Liver (tissue), 9 donors: ENCODE measurements around the gene TRIM8. TPM values are rescaled to one million over a fixed set of nuclear protein-coding genes. Genes with fewer than 3 reads are reported as not detected.

Experiments
- DNase-seq: peaks from one replicate; pipeline ENCODE4 v3.0.0-alpha.2; 2017; ENCODE audit warnings: low spot score
- H3K27ac ChIP-seq, 2 donors: one replicate each; pipeline ENCODE4 v1.7.0; 2013; ENCODE audit warnings: inconsistent platforms in 2 of 2, low read length in 2 of 2, control low read depth in 1 of 2, low read depth in 1 of 2, mild to moderate bottlenecking in 1 of 2
- H3K27me3 ChIP-seq, 4 donors: one replicate each; pipeline versions ENCODE4 v1.6.1 to v1.7.0; 2013; ENCODE audit warnings: low read length in 3 of 4, inconsistent platforms in 1 of 4, mild to moderate bottlenecking in 1 of 4, moderate library complexity in 1 of 4; ENCODE audit not compliant: control insufficient read depth in 4 of 4, insufficient read depth in 4 of 4
- H3K36me3 ChIP-seq, 4 donors: one replicate each; pipeline versions ENCODE4 v1.6.1 to v1.7.0; 2013; ENCODE audit warnings: low read length in 3 of 4, mild to moderate bottlenecking in 3 of 4, low read depth in 1 of 4, moderate library complexity in 1 of 4; ENCODE audit not compliant: control insufficient read depth in 4 of 4, insufficient read depth in 3 of 4
- H3K4me1 ChIP-seq, 4 donors: one replicate each; pipeline versions ENCODE4 v1.6.1 to v1.7.0; 2013; ENCODE audit warnings: low read length in 3 of 4, mild to moderate bottlenecking in 3 of 4, moderate library complexity in 1 of 4; ENCODE audit not compliant: control insufficient read depth in 4 of 4, insufficient read depth in 4 of 4
- H3K4me3 ChIP-seq, 3 donors: one replicate each; pipeline versions ENCODE4 v1.6.1 to v1.7.0; 2013; ENCODE audit warnings: low read length in 3 of 3, control low read depth in 1 of 3, low read depth in 1 of 3, mild to moderate bottlenecking in 1 of 3
- H3K9ac ChIP-seq, 2 donors: one replicate each; pipeline ENCODE4 v1.7.0; 2013; ENCODE audit warnings: low read length in 2 of 2, mild to moderate bottlenecking in 2 of 2, moderate library complexity in 2 of 2, control low read depth in 1 of 2, low read depth in 1 of 2
- H3K9me3 ChIP-seq, 4 donors: one replicate each; pipeline versions ENCODE4 v1.6.1 to v1.7.0; 2013; ENCODE audit warnings: low read length in 3 of 4; ENCODE audit not compliant: control insufficient read depth in 4 of 4
- EGR1 ChIP-seq, 2 donors: IDR thresholded peaks; 2 replicates each; pipeline ENCODE4 v1.6.1; 2016 to 2018; ENCODE audit warnings: antibody characterized with exemption in 2 of 2, low read depth in 2 of 2
- FOXA1 ChIP-seq: IDR thresholded peaks from 2 replicates; pipeline ENCODE4 v1.6.1; 2016; ENCODE audit warnings: antibody characterized with exemption
- FOXA2 ChIP-seq: IDR thresholded peaks from 2 replicates; pipeline ENCODE4 v1.6.1; 2016; ENCODE audit warnings: antibody characterized with exemption
- GABPA ChIP-seq, 2 donors: IDR thresholded peaks in 1 of 2; conservative IDR thresholded peaks in 1 of 2; 2 replicates each; pipeline ENCODE4 v1.6.1; 2016; ENCODE audit warnings: antibody characterized with exemption in 2 of 2, mild to moderate bottlenecking in 1 of 2, moderate library complexity in 1 of 2
- HNF4A ChIP-seq, 2 donors: conservative IDR thresholded peaks; 2 replicates each; pipeline ENCODE4 v1.6.1; 2016; ENCODE audit warnings: antibody characterized with exemption in 2 of 2, mild to moderate bottlenecking in 2 of 2
- HNF4G ChIP-seq: IDR thresholded peaks from 2 replicates; pipeline ENCODE4 v1.6.1; 2016; ENCODE audit warnings: antibody characterized with exemption
- JUND ChIP-seq, 2 donors: IDR thresholded peaks; 2 replicates each; pipeline ENCODE4 v1.6.1; 2016; ENCODE audit warnings: antibody characterized with exemption in 2 of 2
- NR2F2 ChIP-seq: IDR thresholded peaks from 2 replicates; pipeline ENCODE4 v1.6.1; 2016; ENCODE audit warnings: antibody characterized with exemption
- RAD21 ChIP-seq, 2 donors: IDR thresholded peaks; 2 replicates each; pipeline ENCODE4 v1.6.1; 2016; ENCODE audit warnings: antibody characterized with exemption in 2 of 2, mild to moderate bottlenecking in 2 of 2
- RXRA ChIP-seq, 2 donors: IDR thresholded peaks; 2 replicates each; pipeline ENCODE4 v1.6.1; 2017 to 2018; ENCODE audit warnings: antibody characterized with exemption in 2 of 2, mild to moderate bottlenecking in 1 of 2
- SP1 ChIP-seq: IDR thresholded peaks from 2 replicates; pipeline ENCODE4 v1.6.1; 2018; ENCODE audit warnings: antibody characterized with exemption, mild to moderate bottlenecking
- TAF1 ChIP-seq: conservative IDR thresholded peaks from 2 replicates; pipeline ENCODE4 v1.6.1; 2016; ENCODE audit warnings: antibody characterized with exemption, mild to moderate bottlenecking
- YY1 ChIP-seq: IDR thresholded peaks from 2 replicates; pipeline ENCODE4 v1.6.1; 2016; ENCODE audit warnings: antibody characterized with exemption, mild to moderate bottlenecking
- WGBS: extraction: QIAGEN DNeasy Blood & Tissue Kit; methylation state at CpG from one replicate; pipeline ENCODE4 v1.1.7; 2013; 5-methylcytosine and 5-hydroxymethylcytosine counted together
- polyA plus RNA-seq, 2 donors: library from polyadenylated mRNA; stranded (reverse) in 1 of 2; unstranded in 1 of 2; fragments of 200-250 nt in 1 of 2; fragments of >200 nt in 1 of 2; fragmentation: Nextera tagmentation in 1 of 2; extraction: Ambion mirVana in 1 of 2; gene quantifications; one replicate each; pipeline versions ENCODE4 v1.2.1 to v1.2.3, GENCODE V29; 2013 to 2015
- total RNA-seq, 2 donors: library from RNA; depleted of rRNA; stranded (reverse); fragments of >200 nt; gene quantifications; one replicate each; pipeline ENCODE4 v1.2.3, GENCODE V29; 2014
- TF ChIP-seq, protein P1 (sequence below): IDR thresholded peaks from 2 replicates; pipeline ENCODE4 v1.6.1; 2016; ENCODE audit warnings: antibody characterized with exemption
- TF ChIP-seq, protein P2 (sequence below): IDR thresholded peaks from 2 replicates; pipeline ENCODE4 v1.6.1; 2016; ENCODE audit warnings: antibody characterized with exemption
- TF ChIP-seq, protein P3 (sequence below): IDR thresholded peaks from 2 replicates; pipeline ENCODE4 v1.6.1; 2016; ENCODE audit warnings: antibody characterized with exemption
- TF ChIP-seq, protein P4 (sequence below): IDR thresholded peaks from 2 replicates; pipeline ENCODE4 v1.6.1; 2016; ENCODE audit warnings: antibody characterized with exemption, mild to moderate bottlenecking
- TF ChIP-seq, protein P5 (sequence below): fragments of 150-350 bp; IDR thresholded peaks from 2 replicates; pipeline ENCODE4 v1.5.1; 2017; ENCODE audit warnings: improper control_type of control experiment, low read depth, low read length; ENCODE audit not compliant: missing input control
- donor health status: healthy.
- donor health status: healthy.
- donor health status: healthy.
- donor health status: healthy.
- donor health status: healthy.

TRIM8 gene
- total and polyA plus RNA-seq, 4 donors, result 15.8 to 45.3 (median 30.6) TPM

DNA sequence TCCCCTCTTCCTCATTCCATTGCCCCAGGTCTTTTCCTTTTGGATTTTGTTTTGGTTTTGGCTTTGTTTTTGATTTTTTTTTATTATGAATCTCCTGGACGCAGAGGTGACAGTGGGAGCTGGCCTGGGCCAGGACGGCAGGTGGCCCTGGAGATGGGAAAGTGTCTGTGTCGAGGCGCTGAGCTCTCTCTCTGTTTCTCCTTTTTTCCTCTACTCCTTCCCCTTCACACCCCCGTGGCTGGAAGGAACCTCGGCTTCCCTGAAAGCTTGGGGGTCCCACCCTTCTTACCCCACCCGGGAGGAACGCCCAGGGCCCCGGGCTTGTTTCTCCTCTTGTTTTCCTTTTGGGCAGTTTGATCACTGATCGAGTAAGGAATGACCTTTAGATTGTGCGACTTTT lies 13.2 kb downstream of the TRIM8 start:
- no peak for DNase-seq
- peaks cover 17 to 46% (median 29%) of the 10 kb centered on the region in 4 donors for H3K36me3 ChIP-seq
- no peak overlapping the region for H3K27ac ChIP-seq
- H3K4me1 ChIP-seq, result peaks cover 5 to 17% (median 8%) of the 10 kb centered on the region in 4 donors
- no peaks in the 10 kb centered on the region for H3K9me3 ChIP-seq
- H3K27me3 ChIP-seq, result no peaks in the 10 kb centered on the region
- TF ChIP-seq, protein P1, sequence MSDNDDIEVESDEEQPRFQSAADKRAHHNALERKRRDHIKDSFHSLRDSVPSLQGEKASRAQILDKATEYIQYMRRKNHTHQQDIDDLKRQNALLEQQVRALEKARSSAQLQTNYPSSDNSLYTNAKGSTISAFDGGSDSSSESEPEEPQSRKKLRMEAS, result no peak
- TF ChIP-seq, protein P2, sequence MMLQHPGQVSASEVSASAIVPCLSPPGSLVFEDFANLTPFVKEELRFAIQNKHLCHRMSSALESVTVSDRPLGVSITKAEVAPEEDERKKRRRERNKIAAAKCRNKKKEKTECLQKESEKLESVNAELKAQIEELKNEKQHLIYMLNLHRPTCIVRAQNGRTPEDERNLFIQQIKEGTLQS, result no peak
- TF ChIP-seq EGR1 (IDR thresholded peaks at IDR 0.05; ENCODE audit: low read depth in 2 of 2) (no peak), HNF4A (conservative IDR thresholded peaks at IDR 0.05) (no peak), GABPA (IDR thresholded peaks at IDR 0.05 in 1 of 2, conservative IDR thresholded peaks at IDR 0.05 in 1 of 2) (no peak), YY1 (no peak), JUND (IDR thresholded peaks at IDR 0.05) (no peak), FOXA2 (no peak), TAF1 (no peak), RXRA (IDR thresholded peaks at IDR 0.05) (no peak), SP1 (no peak), HNF4G (no peak), NR2F2 (no peak), FOXA1 (no peak), RAD21 (IDR thresholded peaks at IDR 0.05) (no peak)
- TF ChIP-seq, protein P3, sequence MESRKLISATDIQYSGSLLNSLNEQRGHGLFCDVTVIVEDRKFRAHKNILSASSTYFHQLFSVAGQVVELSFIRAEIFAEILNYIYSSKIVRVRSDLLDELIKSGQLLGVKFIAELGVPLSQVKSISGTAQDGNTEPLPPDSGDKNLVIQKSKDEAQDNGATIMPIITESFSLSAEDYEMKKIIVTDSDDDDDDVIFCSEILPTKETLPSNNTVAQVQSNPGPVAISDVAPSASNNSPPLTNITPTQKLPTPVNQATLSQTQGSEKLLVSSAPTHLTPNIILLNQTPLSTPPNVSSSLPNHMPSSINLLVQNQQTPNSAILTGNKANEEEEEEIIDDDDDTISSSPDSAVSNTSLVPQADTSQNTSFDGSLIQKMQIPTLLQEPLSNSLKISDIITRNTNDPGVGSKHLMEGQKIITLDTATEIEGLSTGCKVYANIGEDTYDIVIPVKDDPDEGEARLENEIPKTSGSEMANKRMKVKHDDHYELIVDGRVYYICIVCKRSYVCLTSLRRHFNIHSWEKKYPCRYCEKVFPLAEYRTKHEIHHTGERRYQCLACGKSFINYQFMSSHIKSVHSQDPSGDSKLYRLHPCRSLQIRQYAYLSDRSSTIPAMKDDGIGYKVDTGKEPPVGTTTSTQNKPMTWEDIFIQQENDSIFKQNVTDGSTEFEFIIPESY, result no peak
- TF ChIP-seq, protein P4, sequence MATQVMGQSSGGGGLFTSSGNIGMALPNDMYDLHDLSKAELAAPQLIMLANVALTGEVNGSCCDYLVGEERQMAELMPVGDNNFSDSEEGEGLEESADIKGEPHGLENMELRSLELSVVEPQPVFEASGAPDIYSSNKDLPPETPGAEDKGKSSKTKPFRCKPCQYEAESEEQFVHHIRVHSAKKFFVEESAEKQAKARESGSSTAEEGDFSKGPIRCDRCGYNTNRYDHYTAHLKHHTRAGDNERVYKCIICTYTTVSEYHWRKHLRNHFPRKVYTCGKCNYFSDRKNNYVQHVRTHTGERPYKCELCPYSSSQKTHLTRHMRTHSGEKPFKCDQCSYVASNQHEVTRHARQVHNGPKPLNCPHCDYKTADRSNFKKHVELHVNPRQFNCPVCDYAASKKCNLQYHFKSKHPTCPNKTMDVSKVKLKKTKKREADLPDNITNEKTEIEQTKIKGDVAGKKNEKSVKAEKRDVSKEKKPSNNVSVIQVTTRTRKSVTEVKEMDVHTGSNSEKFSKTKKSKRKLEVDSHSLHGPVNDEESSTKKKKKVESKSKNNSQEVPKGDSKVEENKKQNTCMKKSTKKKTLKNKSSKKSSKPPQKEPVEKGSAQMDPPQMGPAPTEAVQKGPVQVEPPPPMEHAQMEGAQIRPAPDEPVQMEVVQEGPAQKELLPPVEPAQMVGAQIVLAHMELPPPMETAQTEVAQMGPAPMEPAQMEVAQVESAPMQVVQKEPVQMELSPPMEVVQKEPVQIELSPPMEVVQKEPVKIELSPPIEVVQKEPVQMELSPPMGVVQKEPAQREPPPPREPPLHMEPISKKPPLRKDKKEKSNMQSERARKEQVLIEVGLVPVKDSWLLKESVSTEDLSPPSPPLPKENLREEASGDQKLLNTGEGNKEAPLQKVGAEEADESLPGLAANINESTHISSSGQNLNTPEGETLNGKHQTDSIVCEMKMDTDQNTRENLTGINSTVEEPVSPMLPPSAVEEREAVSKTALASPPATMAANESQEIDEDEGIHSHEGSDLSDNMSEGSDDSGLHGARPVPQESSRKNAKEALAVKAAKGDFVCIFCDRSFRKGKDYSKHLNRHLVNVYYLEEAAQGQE, result no peak
- TF ChIP-seq, protein P5, sequence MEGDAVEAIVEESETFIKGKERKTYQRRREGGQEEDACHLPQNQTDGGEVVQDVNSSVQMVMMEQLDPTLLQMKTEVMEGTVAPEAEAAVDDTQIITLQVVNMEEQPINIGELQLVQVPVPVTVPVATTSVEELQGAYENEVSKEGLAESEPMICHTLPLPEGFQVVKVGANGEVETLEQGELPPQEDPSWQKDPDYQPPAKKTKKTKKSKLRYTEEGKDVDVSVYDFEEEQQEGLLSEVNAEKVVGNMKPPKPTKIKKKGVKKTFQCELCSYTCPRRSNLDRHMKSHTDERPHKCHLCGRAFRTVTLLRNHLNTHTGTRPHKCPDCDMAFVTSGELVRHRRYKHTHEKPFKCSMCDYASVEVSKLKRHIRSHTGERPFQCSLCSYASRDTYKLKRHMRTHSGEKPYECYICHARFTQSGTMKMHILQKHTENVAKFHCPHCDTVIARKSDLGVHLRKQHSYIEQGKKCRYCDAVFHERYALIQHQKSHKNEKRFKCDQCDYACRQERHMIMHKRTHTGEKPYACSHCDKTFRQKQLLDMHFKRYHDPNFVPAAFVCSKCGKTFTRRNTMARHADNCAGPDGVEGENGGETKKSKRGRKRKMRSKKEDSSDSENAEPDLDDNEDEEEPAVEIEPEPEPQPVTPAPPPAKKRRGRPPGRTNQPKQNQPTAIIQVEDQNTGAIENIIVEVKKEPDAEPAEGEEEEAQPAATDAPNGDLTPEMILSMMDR, result no peak
- no peak overlapping the region for H3K9ac ChIP-seq
- 65% methylated on average over 11 of the region's 11 CpGs for WGBS
- no peak overlapping the region for H3K4me3 ChIP-seq
